GM12873 (cell line): ENCODE measurements around the gene SLC2A10.

Experiments used
- TF ChIP-seq, protein P1 (sequence below): IDR thresholded peaks from 2 replicates; pipeline ENCODE4 v1.5.1; 2012; ENCODE audit warnings: low read depth, mild to moderate bottlenecking, moderate library complexity, low read length, control low read depth; ENCODE audit not compliant: insufficient read depth; ENCODE audit errors: missing control alignments

Gene SLC2A10

DNA sequence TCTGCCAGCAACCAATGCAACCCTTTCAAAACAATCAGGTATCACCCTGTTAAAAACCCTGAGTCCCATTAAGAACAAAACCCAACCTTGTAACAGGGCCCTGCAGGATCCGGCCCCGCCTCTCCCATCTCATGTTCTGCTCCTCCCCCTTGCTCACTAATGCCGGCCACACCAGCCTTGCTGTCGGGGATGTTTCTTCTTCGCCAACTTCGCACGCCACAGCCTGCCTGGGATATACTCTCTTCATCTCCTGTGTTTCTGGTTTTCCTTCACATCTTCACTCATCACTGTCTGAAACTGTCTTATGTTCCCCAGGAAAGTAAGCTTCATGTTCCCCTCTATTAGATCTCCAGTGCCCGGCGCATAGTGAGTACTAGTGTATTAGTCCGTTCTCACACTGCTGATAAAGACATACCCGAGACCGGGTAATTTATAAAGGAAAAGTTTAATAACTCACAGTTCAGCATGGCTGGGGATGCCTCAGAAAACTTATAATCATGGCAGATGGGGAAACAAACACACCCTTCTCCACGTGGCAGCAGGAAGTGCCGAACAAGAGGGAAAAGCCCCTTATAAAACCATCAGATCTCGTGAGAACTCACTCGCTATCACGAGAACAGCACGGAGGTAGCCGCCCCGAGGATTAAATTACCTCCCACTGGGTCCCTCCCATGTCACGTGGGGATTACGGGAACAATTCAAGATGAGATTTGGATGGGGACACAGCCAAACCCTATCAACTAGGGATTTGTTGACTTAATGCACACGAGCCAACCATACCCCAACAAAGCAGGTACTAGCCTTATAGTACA lies 25.3 kb upstream of the SLC2A10 start:
- TF ChIP-seq, protein P1, sequence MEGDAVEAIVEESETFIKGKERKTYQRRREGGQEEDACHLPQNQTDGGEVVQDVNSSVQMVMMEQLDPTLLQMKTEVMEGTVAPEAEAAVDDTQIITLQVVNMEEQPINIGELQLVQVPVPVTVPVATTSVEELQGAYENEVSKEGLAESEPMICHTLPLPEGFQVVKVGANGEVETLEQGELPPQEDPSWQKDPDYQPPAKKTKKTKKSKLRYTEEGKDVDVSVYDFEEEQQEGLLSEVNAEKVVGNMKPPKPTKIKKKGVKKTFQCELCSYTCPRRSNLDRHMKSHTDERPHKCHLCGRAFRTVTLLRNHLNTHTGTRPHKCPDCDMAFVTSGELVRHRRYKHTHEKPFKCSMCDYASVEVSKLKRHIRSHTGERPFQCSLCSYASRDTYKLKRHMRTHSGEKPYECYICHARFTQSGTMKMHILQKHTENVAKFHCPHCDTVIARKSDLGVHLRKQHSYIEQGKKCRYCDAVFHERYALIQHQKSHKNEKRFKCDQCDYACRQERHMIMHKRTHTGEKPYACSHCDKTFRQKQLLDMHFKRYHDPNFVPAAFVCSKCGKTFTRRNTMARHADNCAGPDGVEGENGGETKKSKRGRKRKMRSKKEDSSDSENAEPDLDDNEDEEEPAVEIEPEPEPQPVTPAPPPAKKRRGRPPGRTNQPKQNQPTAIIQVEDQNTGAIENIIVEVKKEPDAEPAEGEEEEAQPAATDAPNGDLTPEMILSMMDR = no peak

DNA sequence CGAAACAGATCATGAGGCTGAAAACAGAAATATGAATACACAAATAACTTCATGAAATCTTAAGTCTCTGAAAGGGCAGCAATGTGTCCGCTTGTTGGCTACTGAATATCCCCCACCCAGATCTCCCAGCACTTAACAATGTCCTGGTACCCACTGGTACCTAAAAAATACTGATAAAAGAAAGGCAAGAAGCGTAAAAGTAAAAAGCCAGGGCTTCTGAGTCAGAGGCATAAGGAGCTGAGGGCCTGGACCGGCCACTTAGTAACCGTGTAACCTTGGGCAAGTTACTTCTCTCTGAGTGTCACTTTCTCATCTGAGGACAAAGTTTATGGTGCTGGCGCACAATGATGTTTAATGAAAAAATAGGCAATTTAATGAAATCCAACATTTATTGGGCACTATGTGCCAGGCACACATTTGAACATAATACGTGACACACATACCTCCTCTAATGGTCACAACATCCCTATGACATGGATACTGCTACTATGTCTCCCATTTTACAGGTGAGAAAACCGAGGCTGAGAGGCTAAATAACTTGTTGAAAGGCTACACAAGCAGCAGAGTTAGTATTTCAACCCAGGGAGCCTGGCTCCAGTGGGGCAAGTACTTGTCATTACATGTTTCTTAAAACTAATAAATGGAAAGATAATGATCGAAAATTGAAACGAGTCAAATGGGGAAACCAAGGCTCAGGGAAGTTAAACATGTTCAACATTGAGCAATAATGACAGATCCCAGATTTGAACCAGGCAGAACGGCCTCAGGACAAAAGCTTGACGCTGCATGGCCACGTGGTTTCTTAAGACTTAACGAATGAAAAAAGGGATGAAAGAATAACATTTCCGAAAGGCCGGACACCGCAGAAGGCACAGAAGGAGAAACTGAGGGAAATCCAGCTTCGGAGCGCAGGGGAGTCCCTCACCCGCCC lies 21.0 kb upstream of the SLC2A10 start:
- TF ChIP-seq, protein P1 = no peak

DNA sequence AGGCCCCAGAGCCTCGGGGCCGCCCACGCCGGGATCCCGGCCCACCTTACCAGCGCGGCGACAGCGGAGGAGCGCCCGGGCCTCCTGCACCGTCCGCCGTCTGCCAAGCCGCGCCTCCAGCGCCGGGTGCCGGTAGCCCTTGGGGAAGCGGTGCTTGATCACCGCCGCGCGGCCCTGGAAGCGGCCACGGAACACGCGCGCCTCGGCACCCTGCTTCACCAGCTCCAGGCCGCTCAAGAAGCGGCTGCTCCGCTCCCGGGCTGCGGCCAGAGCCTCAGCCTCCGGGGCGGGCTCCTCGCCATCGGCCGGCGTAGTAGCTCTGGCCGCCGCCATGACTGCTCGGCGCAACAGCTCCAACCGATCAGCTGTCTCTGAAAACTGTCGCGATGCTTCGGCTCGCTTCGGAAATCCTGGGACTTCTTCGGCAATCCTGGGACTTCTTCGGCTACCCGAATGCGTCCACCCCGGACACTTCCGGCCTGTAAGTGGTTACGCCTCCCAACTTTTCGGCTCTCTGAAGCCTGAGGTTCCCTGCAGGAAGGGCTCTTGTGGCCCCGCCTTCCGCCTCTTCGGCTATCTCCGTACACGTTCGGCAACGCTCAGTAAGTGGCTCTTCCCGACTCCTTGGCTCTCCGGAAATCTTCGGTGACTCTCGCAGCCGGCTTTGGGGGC lies 20.2 kb upstream of the SLC2A10 start, which contains the start of gene TP53RK:
Gene TP53RK, minus strand, starts transcription at position 363 of the 672 bp plus-strand sequence. Its CDS starts 30 bp downstream, at position 333.
- TF ChIP-seq, protein P1 = peak; percentile 35

DNA sequence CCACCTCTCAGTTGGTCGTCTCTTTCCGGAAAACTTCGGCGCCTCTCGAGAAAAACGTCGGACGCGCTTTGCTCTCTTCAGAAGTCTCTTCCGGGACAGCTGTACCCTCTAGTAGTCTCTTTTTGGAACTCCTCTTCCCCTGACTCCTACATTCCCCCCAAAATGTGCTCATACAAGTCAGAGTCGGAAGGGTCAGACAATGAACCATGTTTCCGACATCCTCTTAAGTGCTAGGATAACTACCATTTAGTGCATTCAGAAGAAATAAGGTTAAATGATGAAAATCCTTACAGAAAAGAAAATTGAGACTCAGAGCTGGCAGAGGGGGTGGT lies 19.7 kb upstream of the SLC2A10 start:
- TF ChIP-seq, protein P1 = no peak

DNA sequence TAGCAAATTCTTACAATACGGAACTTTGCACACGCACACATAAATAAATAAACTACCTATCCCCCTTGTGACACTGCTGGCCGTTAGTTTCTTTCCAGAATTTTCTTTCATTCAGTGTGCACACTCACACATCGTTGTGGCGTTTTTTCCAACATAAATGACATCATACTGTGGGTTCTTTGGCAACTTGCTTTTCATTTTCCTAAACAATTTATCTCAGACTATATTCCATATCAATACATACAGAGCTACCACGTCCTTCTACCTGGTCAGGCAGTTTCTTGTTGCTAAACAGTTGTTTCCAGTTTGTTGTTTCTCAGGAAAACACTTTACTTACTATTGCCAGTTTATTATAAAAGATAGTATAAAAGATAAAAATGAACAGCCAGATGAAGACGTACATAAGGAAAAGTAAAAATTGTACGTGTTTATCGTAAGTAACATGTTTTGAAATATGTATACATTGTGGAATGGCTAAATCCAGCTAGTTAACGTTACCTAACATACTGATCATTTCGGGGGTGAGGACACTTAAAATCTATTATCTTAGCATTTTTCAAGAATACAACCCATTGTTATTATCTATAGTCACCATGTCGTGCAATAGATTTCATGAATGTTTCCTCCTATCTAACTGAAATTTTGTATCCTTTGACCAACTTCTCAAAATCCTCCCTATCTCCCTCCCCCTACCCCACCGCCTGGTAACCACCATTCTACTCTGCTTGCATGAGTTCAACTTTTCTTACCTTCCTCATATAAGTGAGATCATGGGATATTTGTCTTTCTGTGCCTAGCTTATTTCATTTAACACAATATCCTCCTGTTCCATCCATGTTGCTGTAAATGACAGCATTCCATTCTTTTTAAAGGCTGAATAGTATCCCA lies 19.0 kb upstream of the SLC2A10 start:
- TF ChIP-seq, protein P1 = no peak

DNA sequence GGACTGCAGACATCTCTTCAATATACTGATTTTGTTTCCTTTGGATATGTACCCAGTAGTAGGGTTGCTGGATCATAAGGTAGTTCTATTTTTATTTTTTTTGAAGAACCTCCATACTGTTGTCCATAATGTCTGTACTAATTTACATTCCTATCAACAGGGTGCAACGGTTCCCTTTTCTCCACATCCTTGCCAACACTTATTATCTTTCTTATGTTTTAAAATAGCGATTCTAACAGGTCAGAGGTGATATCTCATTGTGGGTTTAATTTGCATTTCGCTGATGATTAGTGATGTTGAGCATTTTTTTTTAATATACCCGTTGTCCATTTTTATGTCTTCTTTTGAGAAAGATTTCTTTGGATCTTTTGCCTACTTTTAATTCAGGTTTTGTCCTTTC lies 18.3 kb upstream of the SLC2A10 start:
- TF ChIP-seq, protein P1 = no peak
